Motor neuron (in vitro differentiated cells): ENCODE data around the gene DCAF10. TPM values are rescaled to one million over a fixed set of nuclear protein-coding genes. Genes with fewer than 3 reads are reported as not detected.
"Not testable (repeated sequence)": the region's sequence is repeated elsewhere in the genome, so short reads cannot be mapped to it uniquely, and the experiment has no call there.

Experiments
- ATAC-seq, 8 experiments: fragments of 200-7000 bp; cut with Tn5 transposase; replicated peaks in 6 of 8; 2 replicates each; pipeline ENCODE4 v1.8.0; 2021; ENCODE audit warnings: mild to moderate bottlenecking in 8 of 8, moderate library complexity in 8 of 8
- H3K27ac ChIP-seq, 2 donors: fragments of 250-450 bp; sonication (Bioruptor Pico); 2 replicates each; pipeline ENCODE4 v1.9.0; 2021; ENCODE audit warnings: antibody characterized with exemption in 2 of 2, mild to moderate bottlenecking in 2 of 2, moderate library complexity in 1 of 2
- H3K4me1 ChIP-seq, 2 donors: fragments of 250-450 bp; sonication (Bioruptor Pico); replicated peaks in 1 of 2; 2 replicates each; pipeline ENCODE4 v1.6.1; 2021; ENCODE audit warnings: antibody characterized with exemption in 2 of 2, mild to moderate bottlenecking in 2 of 2, moderate library complexity in 1 of 2
- H3K4me3 ChIP-seq, 5 donors: fragments of 250-450 bp; sonication (Bioruptor Pico); 2 replicates each; pipeline ENCODE4 v1.9.0; 2021; ENCODE audit warnings: antibody characterized with exemption in 5 of 5, mild to moderate bottlenecking in 5 of 5, moderate library complexity in 4 of 5
- WGBS, 10 experiments: fragments of 450-650 bp; shearing (Covaris generic); methylation state at CpG; one replicate each; pipeline ENCODE4 v1.0.0; 2022; 5-methylcytosine and 5-hydroxymethylcytosine counted together
- in situ Hi-C, 9 experiments: fragments of 400-800 bp; cut with MboI; loops; one replicate each; pipeline ENCODE4 v1.15.0; 2021; ENCODE audit warnings: low sequenced_read_pairs in 9 of 9, low pct_unique_long_range_greater_than_20kb in 2 of 9; ENCODE audit not compliant: unreplicated experiment in 9 of 9
- total RNA-seq, 8 experiments: library from RNA; unstranded; fragments of 300-600 nt; gene quantifications; 2 replicates each; pipeline versions ENCODE4 v1.2.3 to v1.2.4, GENCODE V29; 2022

The DCAF10 gene
- total RNA-seq, 8 experiments from 2014 or later = 11.7 to 34.7 (median 18.6) TPM

DNA sequence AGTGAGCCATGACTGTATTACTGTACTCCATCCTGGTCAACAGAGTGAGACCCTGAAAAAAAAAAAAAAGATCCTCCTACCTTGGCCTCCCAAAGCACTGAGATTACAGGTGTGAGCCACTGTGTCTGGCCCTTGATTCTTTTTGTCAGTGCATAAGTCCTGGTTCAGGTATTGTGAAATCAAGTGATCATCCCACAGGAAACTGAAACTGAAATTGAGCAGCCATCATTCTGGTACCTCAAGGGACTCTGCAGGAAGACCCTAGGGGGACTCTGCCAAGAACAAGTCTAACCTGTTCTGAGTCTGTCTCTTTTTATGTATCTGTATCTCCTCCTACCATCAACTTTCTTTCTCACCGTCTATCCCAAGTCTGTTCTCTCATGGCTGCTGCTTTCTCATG lies 1.9 kb upstream of the DCAF10 start:
- in situ Hi-C loops = loop anchor here in 3 of 9 experiments (25.0 kb wide), 3 partner anchors 89 to 311 kb away; partner anchors contain the start of genes FBXO10 (in 2 of the 3), TOMM5 (in 2 of the 3) and POLR1E (in 1 of the 3)
- Histone ChIP-seq H3K27ac (no peak overlapping the region), H3K4me1 (peaks cover 14 to 21% of the 10 kb centered on the region in 2 donors), H3K4me3 (no peak overlapping the region)
- WGBS, 10 experiments = 60 to 100% (median 92%) methylated on average over 1 of the region's 1 CpG; no CpG with 5 or more reads in 2 of the 10 experiments
- ATAC-seq = no peak

DNA sequence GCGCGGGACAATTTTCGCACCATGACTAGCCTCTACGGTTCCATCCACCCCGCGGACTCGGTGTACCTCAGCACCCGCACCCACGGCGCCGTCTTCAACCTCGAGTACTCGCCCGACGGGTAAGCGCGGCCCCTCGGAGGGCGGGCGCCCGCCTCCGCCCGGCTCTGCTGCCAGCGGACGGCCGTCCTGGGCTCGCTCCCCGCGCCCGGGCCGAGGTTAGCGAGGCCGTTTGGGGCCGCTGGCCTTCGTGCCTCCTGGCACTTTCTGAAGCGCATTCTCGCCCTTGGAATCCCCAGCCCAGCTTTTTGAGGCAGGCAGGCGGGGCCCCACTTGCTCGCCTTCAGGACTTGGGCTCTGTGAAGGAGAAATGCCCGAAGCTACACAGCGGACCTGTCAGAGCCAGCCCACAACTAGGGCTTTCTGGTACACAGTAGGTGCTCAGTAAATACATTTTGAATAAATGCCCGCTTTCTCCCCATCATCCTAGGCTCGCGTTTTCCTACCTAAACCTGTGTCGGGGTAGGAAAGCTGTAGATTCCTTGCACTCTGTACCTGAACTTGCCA lies 772 bp downstream of the DCAF10 start:
- in situ Hi-C loops = no loop called here
- WGBS, 10 experiments = 0 to 6% (median 3%) methylated on average over 3 to 12 of the region's 45 CpGs; no CpG with 5 or more reads in 3 of the 10 experiments
- ATAC-seq = peak in 7 of 8 experiments; percentile 18 to 43 (median 29)
- H3K4me3 ChIP-seq = peak overlapping the region; percentile 72 to 96 (median 87)
- peaks cover 14 to 22% of the 10 kb centered on the region in 2 donors for H3K4me1 ChIP-seq
- H3K27ac ChIP-seq = peak overlapping the region; percentile 87 to 95

DNA sequence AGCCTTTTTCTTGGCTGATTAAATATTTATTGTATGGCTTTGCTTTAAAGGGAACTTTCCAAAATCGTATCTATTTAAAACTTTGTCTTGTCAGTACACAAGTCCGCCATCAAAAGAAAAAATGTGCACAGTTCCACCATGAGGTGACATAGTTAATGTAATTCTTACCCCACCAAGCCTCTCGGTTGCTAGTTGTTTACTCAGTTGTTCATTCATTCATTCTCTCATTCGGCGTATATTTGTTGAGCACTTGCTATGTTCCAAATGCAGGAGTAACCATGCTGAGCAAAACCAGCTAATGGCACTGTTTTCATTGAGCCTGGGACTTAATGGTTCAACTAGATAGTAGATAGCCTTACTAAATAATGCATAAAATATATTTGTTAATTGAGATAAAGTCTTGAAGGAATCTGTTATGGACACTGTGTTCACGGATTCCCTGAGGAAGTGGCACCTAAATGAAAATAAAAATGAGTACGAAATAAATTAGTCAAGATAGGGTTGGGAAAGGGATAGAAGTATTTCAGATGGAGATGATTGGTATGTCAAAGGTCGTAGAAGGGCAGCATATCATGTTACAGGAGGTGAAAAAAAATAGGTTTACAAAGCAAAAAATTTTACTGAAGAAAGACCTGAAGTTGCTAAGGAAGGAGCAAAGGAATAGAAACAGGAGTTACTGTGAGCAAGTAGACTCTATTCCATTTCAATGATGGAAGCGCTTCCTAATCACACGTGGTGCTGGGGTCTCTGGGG lies 1.5 kb downstream of the DCAF10 start:
- in situ Hi-C loops = no loop called here
- no peak overlapping the region for H3K27ac ChIP-seq
- no peak for ATAC-seq
- 25 to 64% (median 48%) methylated on average over 3 to 10 of the region's 10 CpGs for WGBS, 10 experiments
- peak overlapping the region; percentile 72 to 96 (median 87) for H3K4me3 ChIP-seq
- peaks cover 14 to 22% of the 10 kb centered on the region in 2 donors for H3K4me1 ChIP-seq

- H3K4me3 ChIP-seq = no peak overlapping the region
- no peak overlapping the region for H3K27ac ChIP-seq
- H3K4me1 ChIP-seq = peaks cover 10 to 16% of the 10 kb centered on the region in 2 donors
- peak in 6 of 8 experiments; percentile 36 to 94 (median 80) for ATAC-seq
- in situ Hi-C loops = no loop called here
- WGBS, 10 experiments = 63 to 100% (median 100%) methylated on average over 1 to 3 of the region's 4 CpGs; no CpG with 5 or more reads in 1 of the 10 experiments
Observed at GRCh38 chr9:37806271-37806670, 5.7 kb downstream of the DCAF10 start.

DNA sequence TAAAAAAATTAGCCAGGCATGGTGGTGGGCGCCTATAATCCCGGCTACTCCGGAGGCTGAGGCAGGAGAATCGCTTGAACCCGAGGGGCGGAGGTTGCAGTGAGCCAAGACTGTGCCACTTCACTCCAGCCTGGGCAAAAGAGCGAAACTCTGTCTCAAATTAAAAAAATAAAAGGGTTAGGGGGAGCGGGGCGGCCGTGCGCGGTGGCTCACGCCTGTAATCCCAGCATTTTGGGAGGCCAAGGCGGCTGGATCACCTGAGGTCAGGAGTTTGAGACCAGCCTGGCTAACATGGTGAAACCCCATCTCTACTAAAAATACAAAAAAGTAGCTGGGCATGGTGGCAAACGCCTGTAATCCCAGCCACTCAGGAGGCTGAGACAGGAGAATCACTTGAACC lies 9.1 kb downstream of the DCAF10 start:
- H3K4me1 ChIP-seq, H3K27ac ChIP-seq, H3K4me3 ChIP-seq, ATAC-seq, in situ Hi-C loops: not testable (repeated sequence)
- 56 to 100% (median 100%) methylated on average over 1 to 7 of the region's 15 CpGs; no CpG with 5 or more reads in 3 of the 10 experiments for WGBS, 10 experiments

GRCh38 chr9:37811906-37812476 lies 11.4 kb downstream of the DCAF10 start:
- in situ Hi-C loops = no loop called here
- Histone ChIP-seq H3K4me1 (no peaks in the 10 kb centered on the region), H3K27ac (no peak overlapping the region), H3K4me3 (no peak overlapping the region)
- WGBS, 10 experiments = 90 to 100% (median 97%) methylated on average over 2 to 6 of the region's 6 CpGs
- no peak for ATAC-seq

DNA sequence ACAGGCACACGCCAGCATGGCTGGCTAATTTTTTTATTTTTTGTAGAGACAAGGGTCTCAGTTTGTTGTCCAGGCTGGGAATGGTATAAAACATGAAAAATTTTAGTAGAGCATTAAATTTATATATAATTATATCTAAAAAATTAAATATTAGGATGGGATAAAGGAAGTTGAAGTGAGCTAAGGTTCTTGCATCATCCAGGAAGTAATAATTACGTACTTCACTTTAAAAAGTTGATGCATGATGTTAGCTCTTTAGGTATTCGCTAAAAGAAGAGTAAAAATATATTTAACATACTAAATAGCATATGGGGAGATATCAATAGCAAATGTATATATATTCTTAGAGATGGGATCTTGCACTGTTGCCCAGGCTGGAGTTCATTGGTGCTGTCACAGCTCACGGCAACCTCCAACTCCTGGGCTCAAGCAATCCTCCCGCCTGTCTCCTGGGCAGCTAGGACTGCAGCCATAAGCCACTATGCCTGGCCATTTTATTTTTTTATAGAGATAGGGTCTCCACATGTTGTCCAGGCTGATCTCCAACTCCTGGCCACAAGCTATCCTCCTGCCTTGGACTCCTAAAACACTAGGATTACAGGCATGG lies 12.3 kb downstream of the DCAF10 start:
- in situ Hi-C loops = no loop called here
- Histone ChIP-seq H3K4me3 (no peak overlapping the region), H3K4me1 (no peaks in the 10 kb centered on the region), H3K27ac (no peak overlapping the region)
- no peak for ATAC-seq
- 84 to 100% (median 92%) methylated on average over 1 to 5 of the region's 5 CpGs for WGBS, 10 experiments

- Histone ChIP-seq H3K27ac (no peak overlapping the region), H3K4me1 (no peaks in the 10 kb centered on the region), H3K4me3 (no peak overlapping the region)
- WGBS, 10 experiments = 20 to 100% (median 95%) methylated on average over 1 to 2 of the region's 2 CpGs; no CpG with 5 or more reads in 1 of the 10 experiments
- no peak for ATAC-seq
- in situ Hi-C loops = no loop called here
Observed at GRCh38 chr9:37818849-37819248, 18.3 kb downstream of the DCAF10 start.

GRCh38 chr9:37820142-37820541 lies 19.5 kb downstream of the DCAF10 start:
- no peaks in the 10 kb centered on the region for H3K4me1 ChIP-seq
- no peak overlapping the region for H3K27ac ChIP-seq
- in situ Hi-C loops = no loop called here
- ATAC-seq = no peak
- H3K4me3 ChIP-seq = no peak overlapping the region
- 81 to 100% (median 100%) methylated on average over 1 to 5 of the region's 5 CpGs; no CpG with 5 or more reads in 1 of the 10 experiments for WGBS, 10 experiments

DNA sequence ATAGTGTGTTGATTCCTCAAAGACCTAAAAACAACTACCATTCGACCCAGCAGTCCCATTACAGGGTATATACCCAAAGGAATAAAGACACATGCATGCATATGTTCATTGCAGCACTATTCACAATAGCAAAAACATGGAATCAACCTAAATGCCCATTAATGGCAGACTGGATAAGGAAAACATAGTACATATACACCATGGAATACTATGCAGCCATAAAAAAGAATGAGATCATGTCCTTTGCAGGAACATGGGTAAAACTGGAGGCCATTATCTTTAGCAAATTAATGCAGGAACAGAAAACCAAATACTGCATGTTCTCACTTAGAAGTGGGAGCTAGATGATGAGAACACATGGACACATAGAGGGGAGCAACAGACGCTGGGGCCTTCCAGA lies 24.6 kb downstream of the DCAF10 start:
- ATAC-seq, in situ Hi-C loops, H3K4me1 ChIP-seq, H3K4me3 ChIP-seq, H3K27ac ChIP-seq: not testable (repeated sequence)
- WGBS, 10 experiments = 89 to 100% (median 96%) methylated on average over 1 to 2 of the region's 2 CpGs; no CpG with 5 or more reads in 3 of the 10 experiments

- in situ Hi-C loops = no loop called here
- ATAC-seq = no peak
- no peak overlapping the region for H3K4me3 ChIP-seq
- no peak overlapping the region for H3K27ac ChIP-seq
- no peaks in the 10 kb centered on the region for H3K4me1 ChIP-seq
- 80 to 100% (median 100%) methylated on average over 1 to 4 of the region's 4 CpGs; no CpG with 5 or more reads in 3 of the 10 experiments for WGBS, 10 experiments
Observed at GRCh38 chr9:37827483-37828165, 27.0 kb downstream of the DCAF10 start.

DNA sequence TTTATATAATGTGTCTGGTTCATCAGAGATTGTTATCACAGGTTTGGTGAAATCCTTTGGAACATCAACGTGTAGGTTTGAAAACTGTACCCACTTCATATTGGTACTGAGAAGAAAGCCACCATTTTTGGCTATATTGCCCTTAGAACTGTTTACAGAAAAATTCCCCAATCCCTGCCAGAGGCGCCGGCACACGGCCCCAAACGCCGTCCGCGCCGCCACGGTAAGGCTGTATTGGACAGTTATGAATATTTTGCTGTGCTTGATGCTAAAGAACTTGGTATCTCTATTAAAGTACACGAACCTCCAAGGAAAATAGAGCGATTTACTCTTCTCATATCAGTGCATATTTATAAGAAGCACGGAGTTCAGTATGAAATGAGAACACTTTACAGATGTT lies 35.2 kb downstream of the DCAF10 start:
- no peak for ATAC-seq
- in situ Hi-C loops = no loop called here
- Histone ChIP-seq H3K4me3 (no peak overlapping the region), H3K27ac (no peak overlapping the region), H3K4me1 (no peaks in the 10 kb centered on the region)
- 79 to 100% (median 93%) methylated on average over 1 to 13 of the region's 13 CpGs; no CpG with 5 or more reads in 1 of the 10 experiments for WGBS, 10 experiments
